Natural killer cell (primary cell): ENCODE measurements around the gene S100A12. TPM values are rescaled to one million over a fixed set of nuclear protein-coding genes. Genes with fewer than 3 reads are reported as not detected.

Source experiments
- ATAC-seq, 3 donors: fragments of 150-1000 bp in 2 of 3; fragments of 200-7000 bp in 1 of 3; cut with Tn5 transposase; 1 replicate in 1 of 3; 2 replicates in 2 of 3; pipeline ENCODE4 v1.10.0; 2021; ENCODE audit warnings: mild to moderate bottlenecking in 2 of 3, moderate library complexity in 2 of 3
- DNase-seq, 2 donors: peaks; one replicate each; pipeline versions ENCODE4 v3.0.0 to v3.0.0-alpha.2; 2013 to 2021; ENCODE audit warnings: mixed read lengths in 1 of 2
- H3K27ac ChIP-seq: one replicate; pipeline ENCODE4 v1.5.1; 2013; ENCODE audit warnings: mild to moderate bottlenecking, low read length
- H3K27me3 ChIP-seq: one replicate; pipeline ENCODE4 v1.6.1; 2013; ENCODE audit warnings: low read length; ENCODE audit not compliant: control insufficient read depth, insufficient read depth
- H3K36me3 ChIP-seq: one replicate; pipeline ENCODE4 v1.6.1; 2013; ENCODE audit warnings: low read length; ENCODE audit not compliant: control insufficient read depth, insufficient read depth
- H3K4me1 ChIP-seq: one replicate; pipeline ENCODE4 v1.6.1; 2013; ENCODE audit warnings: low read length; ENCODE audit not compliant: control insufficient read depth, insufficient read depth
- H3K4me3 ChIP-seq: one replicate; pipeline ENCODE4 v1.5.1; 2013; ENCODE audit warnings: low read length
- H3K9me3 ChIP-seq: one replicate; pipeline ENCODE4 v1.6.1; 2013; ENCODE audit warnings: low read length; ENCODE audit not compliant: control insufficient read depth, insufficient read depth
- H3K27ac Mint-ChIP-seq, 2 donors: one replicate each; pipeline ENCODE4 v1.8.0; 2022; ENCODE audit warnings: mild to moderate bottlenecking in 2 of 2, mixed read lengths in 2 of 2, moderate library complexity in 1 of 2
- H3K27me3 Mint-ChIP-seq, 2 donors: one replicate each; pipeline ENCODE4 v1.8.0; 2022; ENCODE audit warnings: low read depth in 2 of 2, mixed read lengths in 2 of 2
- H3K36me3 Mint-ChIP-seq: one replicate; pipeline ENCODE4 v1.8.0; 2022; ENCODE audit warnings: mixed read lengths
- H3K4me1 Mint-ChIP-seq, 2 donors: one replicate each; pipeline ENCODE4 v1.8.0; 2022; ENCODE audit warnings: mixed read lengths in 2 of 2
- H3K4me3 Mint-ChIP-seq: one replicate; pipeline ENCODE4 v1.8.0; 2022; ENCODE audit warnings: mild to moderate bottlenecking, moderate library complexity, mixed read lengths
- H3K9me3 Mint-ChIP-seq, 2 donors: one replicate each; pipeline ENCODE4 v1.8.0; 2022; ENCODE audit warnings: mixed read lengths in 2 of 2
- WGBS: methylation state at CpG from one replicate; pipeline ENCODE4 v1.1.7; 2013; ENCODE audit warnings: missing lambda C conversion rate; ENCODE audit not compliant: insufficient coverage; 5-methylcytosine and 5-hydroxymethylcytosine counted together
- intact Hi-C: fragments of 100-400 bp; cut with micrococcal nuclease; formaldehyde crosslinking; loops from one replicate; pipeline ENCODE4 v1.14.2; 2022
- total RNA-seq, 4 donors: library from RNA; stranded (reverse); fragments of 120-200 nt in 1 of 4; gene quantifications; one replicate each; pipeline versions ENCODE4 v1.2.3 to v1.2.4, GENCODE V29; 2013 to 2022
- TF ChIP-seq, protein P1 (sequence below): fragments of 200-600 bp; IDR thresholded peaks from one replicate; pipeline ENCODE4 v1.8.0; 2022; ENCODE audit warnings: antibody characterized with exemption

The S100A12 gene
- total RNA-seq, 3 donors from 2014 or later (not counting 1 experiment from before 2014, with no cell fraction given) = 11.4 to 20.4 TPM; not detected in 1

- Mint-ChIP-seq H3K4me1 (peaks cover 15 to 16% of the 10 kb centered on the region in 2 donors), H3K27ac (no peak overlapping the region), H3K4me3 (no peak overlapping the region), H3K9me3 (no peaks in the 10 kb centered on the region), H3K36me3 (no peaks in the 10 kb centered on the region), H3K27me3 (peaks cover 28 to 39% of the 10 kb centered on the region in 2 donors)
- no peaks in the 10 kb centered on the region for H3K36me3 ChIP-seq
- peaks cover 7% of the 10 kb centered on the region for H3K27me3 ChIP-seq
- no peak overlapping the region for H3K4me3 ChIP-seq
- DNase-seq (no peak), ATAC-seq (no peak)
- intact Hi-C loops = no loop called here
- no peaks in the 10 kb centered on the region for H3K9me3 ChIP-seq
- H3K4me1 ChIP-seq = peaks cover 12% of the 10 kb centered on the region
- WGBS = 30% methylated on average over 1 of the region's 1 CpG
- TF ChIP-seq, protein P1, sequence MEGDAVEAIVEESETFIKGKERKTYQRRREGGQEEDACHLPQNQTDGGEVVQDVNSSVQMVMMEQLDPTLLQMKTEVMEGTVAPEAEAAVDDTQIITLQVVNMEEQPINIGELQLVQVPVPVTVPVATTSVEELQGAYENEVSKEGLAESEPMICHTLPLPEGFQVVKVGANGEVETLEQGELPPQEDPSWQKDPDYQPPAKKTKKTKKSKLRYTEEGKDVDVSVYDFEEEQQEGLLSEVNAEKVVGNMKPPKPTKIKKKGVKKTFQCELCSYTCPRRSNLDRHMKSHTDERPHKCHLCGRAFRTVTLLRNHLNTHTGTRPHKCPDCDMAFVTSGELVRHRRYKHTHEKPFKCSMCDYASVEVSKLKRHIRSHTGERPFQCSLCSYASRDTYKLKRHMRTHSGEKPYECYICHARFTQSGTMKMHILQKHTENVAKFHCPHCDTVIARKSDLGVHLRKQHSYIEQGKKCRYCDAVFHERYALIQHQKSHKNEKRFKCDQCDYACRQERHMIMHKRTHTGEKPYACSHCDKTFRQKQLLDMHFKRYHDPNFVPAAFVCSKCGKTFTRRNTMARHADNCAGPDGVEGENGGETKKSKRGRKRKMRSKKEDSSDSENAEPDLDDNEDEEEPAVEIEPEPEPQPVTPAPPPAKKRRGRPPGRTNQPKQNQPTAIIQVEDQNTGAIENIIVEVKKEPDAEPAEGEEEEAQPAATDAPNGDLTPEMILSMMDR = no peak
- H3K27ac ChIP-seq = no peak overlapping the region
Measured at GRCh38 chr1:153350321-153350957, 25.0 kb downstream of the S100A12 start.

GRCh38 chr1:153349363-153350320 lies 25.8 kb downstream of the S100A12 start:
- no peak overlapping the region for H3K27ac ChIP-seq
- H3K27me3 Mint-ChIP-seq = peaks cover 32 to 39% of the 10 kb centered on the region in 2 donors
- intact Hi-C loops = no loop called here
- H3K9me3 Mint-ChIP-seq = no peaks in the 10 kb centered on the region
- TF ChIP-seq, protein P1 = no peak
- H3K4me1 ChIP-seq = peaks cover 19% of the 10 kb centered on the region
- WGBS = 71% methylated on average over 16 of the region's 17 CpGs
- H3K4me3 ChIP-seq = no peak overlapping the region
- H3K4me1 Mint-ChIP-seq = peaks cover 17 to 18% of the 10 kb centered on the region in 2 donors
- no peak for ATAC-seq
- H3K9me3 ChIP-seq = no peaks in the 10 kb centered on the region
- H3K36me3 Mint-ChIP-seq = no peaks in the 10 kb centered on the region
- no peak overlapping the region for H3K4me3 Mint-ChIP-seq
- no peaks in the 10 kb centered on the region for H3K36me3 ChIP-seq
- no peak for DNase-seq
- H3K27me3 ChIP-seq = peaks cover 7% of the 10 kb centered on the region
- H3K27ac Mint-ChIP-seq = no peak overlapping the region

GRCh38 chr1:153348511-153349362 lies 26.7 kb downstream of the S100A12 start, which contains the start of gene PGLYRP4:
Gene PGLYRP4 (minus strand): TSS chr1:153348841. CDS start chr1:153347932, 909 bp downstream.
- Mint-ChIP-seq H3K27me3 (peaks cover 40 to 48% of the 10 kb centered on the region in 2 donors), H3K9me3 (no peaks in the 10 kb centered on the region), H3K4me3 (no peak within 1 kb of the TSS), H3K4me1 (peaks cover 17 to 20% of the 10 kb centered on the region in 2 donors), H3K36me3 (no peaks in the 10 kb centered on the region), H3K27ac (no peak within 1 kb of the TSS)
- DNase-seq = no peak
- intact Hi-C loops = no loop called here
- Histone ChIP-seq H3K4me3 (no peak within 1 kb of the TSS), H3K4me1 (peaks cover 22% of the 10 kb centered on the region), H3K36me3 (no peaks in the 10 kb centered on the region), H3K27me3 (peaks cover 7% of the 10 kb centered on the region), H3K27ac (no peak within 1 kb of the TSS), H3K9me3 (no peaks in the 10 kb centered on the region)
- ATAC-seq = no peak
- TF ChIP-seq, protein P1 = no peak
- WGBS = 67% methylated on average over 10 of the region's 10 CpGs
